Smooth muscle cell (in vitro differentiated cells): ENCODE results near the gene TAPT1. TPM values are rescaled to one million over a fixed set of nuclear protein-coding genes. Genes with fewer than 3 reads are reported as not detected.

ENCODE experiments used
- DNase-seq: peaks from one replicate; lab custom pipeline; 2025; ENCODE audit not compliant: unreplicated experiment; lab: John Stamatoyannopoulos, UW
- H2AFZ ChIP-seq: fragments of 200-600 bp; sonication (generic); 2 replicates; pipeline ENCODE4 v1.6.0; 2016; ENCODE audit warnings: antibody characterized with exemption, low read depth, mild to moderate bottlenecking
- H3F3A ChIP-seq: fragments of 200-600 bp; sonication (generic); 2 replicates; pipeline ENCODE4 v1.6.0; 2017; ENCODE audit warnings: antibody characterized with exemption, low read depth
- H3K27ac ChIP-seq: fragments of 200-600 bp; sonication (generic); 2 replicates; pipeline ENCODE4 v1.5.1; 2016; ENCODE audit warnings: low read depth, mild to moderate bottlenecking
- H3K27me3 ChIP-seq: fragments of 200-600 bp; sonication (generic); 2 replicates; pipeline ENCODE4 v1.6.1; 2016; ENCODE audit warnings: low read depth, mild to moderate bottlenecking
- H3K36me3 ChIP-seq: fragments of 200-600 bp; sonication (generic); 2 replicates; pipeline ENCODE4 v1.5.1; 2016; ENCODE audit warnings: low read depth
- H3K4me1 ChIP-seq: fragments of 200-600 bp; sonication (generic); 2 replicates; pipeline ENCODE4 v1.5.1; 2016; ENCODE audit warnings: low read depth
- H3K4me2 ChIP-seq: fragments of 200-600 bp; sonication (generic); 2 replicates; pipeline ENCODE4 v1.6.0; 2016; ENCODE audit warnings: mild to moderate bottlenecking
- H3K4me3 ChIP-seq: fragments of 200-600 bp; sonication (generic); 2 replicates; pipeline ENCODE4 v1.5.1; 2016; ENCODE audit warnings: mild to moderate bottlenecking
- H3K79me2 ChIP-seq: fragments of 200-600 bp; sonication (generic); 2 replicates; pipeline ENCODE4 v1.6.0; 2016; ENCODE audit warnings: low read depth, mild to moderate bottlenecking
- H3K9ac ChIP-seq: fragments of 200-600 bp; sonication (generic); 2 replicates; pipeline ENCODE4 v1.6.0; 2016; ENCODE audit warnings: low read depth
- H3K9me3 ChIP-seq: fragments of 200-600 bp; sonication (generic); replicated peaks from 2 replicates; pipeline ENCODE4 v1.5.1; 2016; ENCODE audit warnings: low read depth
- H4K20me1 ChIP-seq: fragments of 200-600 bp; sonication (generic); 2 replicates; pipeline ENCODE4 v1.6.0; 2016; ENCODE audit warnings: low read depth
- WGBS: methylation state at CpG from one replicate; pipeline ENCODE4 v1.1.7; 2016; ENCODE audit warnings: low lambda C conversion rate; 5-methylcytosine and 5-hydroxymethylcytosine counted together
- polyA plus RNA-seq: library from polyadenylated mRNA; unstranded; fragments of >200 nt; fragmentation: Nextera tagmentation; extraction: Ambion mirVana; gene quantifications from 2 replicates; pipeline ENCODE4 v1.2.1, GENCODE V29; 2016
- total RNA-seq: library from RNA; depleted of rRNA; stranded (reverse); fragments of >200 nt; gene quantifications from 2 replicates; pipeline ENCODE4 v1.2.3, GENCODE V29; 2014
- TF ChIP-seq, protein P1 (sequence below): fragments of 200-600 bp; sonication (generic); IDR thresholded peaks from 2 replicates; pipeline ENCODE4 v1.5.1; 2017; ENCODE audit warnings: borderline replicate concordance, mild to moderate bottlenecking, antibody characterized with exemption; ENCODE audit not compliant: insufficient read depth, poor library complexity, severe bottlenecking

TAPT1 gene
- total and polyA plus RNA-seq, 2 experiments from 2014 or later, result 7.9 to 12.9 TPM

DNA sequence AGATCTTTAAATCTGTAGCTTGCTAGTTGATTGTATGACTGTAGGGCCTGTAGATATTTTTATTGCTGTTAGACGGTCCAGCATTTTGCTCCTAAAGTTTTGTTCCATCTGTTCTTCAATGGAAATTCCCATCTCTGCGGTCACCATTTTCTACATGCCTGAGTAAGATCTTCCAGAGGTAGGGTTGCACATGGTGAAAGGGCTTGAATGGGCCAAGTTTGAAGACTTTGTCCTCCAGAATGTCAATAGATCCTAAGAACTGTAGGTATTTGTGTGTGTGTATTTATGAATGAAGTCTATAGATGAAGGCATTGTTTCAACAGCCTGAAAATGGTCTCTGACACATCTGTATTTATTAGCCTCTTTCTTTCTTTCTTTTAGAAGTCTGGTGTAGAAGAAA lies 22.3 kb upstream of the TAPT1 start:
- H4K20me1 ChIP-seq, result no peaks in the 10 kb centered on the region
- no peak overlapping the region for H3K4me3 ChIP-seq
- H3K79me2 ChIP-seq, result no peaks in the 10 kb centered on the region
- H3K9me3 ChIP-seq, result no peaks in the 10 kb centered on the region
- 98% methylated on average over 2 of the region's 2 CpGs for WGBS
- no peak for DNase-seq
- no peaks in the 10 kb centered on the region for H3F3A ChIP-seq
- no peaks in the 10 kb centered on the region for H3K4me1 ChIP-seq
- no peak overlapping the region for H3K27ac ChIP-seq
- no peak overlapping the region for H3K9ac ChIP-seq
- H2AFZ ChIP-seq, result no peak overlapping the region
- H3K27me3 ChIP-seq, result no peaks in the 10 kb centered on the region
- no peak overlapping the region for H3K4me2 ChIP-seq
- H3K36me3 ChIP-seq, result no peaks in the 10 kb centered on the region
- TF ChIP-seq, protein P1, sequence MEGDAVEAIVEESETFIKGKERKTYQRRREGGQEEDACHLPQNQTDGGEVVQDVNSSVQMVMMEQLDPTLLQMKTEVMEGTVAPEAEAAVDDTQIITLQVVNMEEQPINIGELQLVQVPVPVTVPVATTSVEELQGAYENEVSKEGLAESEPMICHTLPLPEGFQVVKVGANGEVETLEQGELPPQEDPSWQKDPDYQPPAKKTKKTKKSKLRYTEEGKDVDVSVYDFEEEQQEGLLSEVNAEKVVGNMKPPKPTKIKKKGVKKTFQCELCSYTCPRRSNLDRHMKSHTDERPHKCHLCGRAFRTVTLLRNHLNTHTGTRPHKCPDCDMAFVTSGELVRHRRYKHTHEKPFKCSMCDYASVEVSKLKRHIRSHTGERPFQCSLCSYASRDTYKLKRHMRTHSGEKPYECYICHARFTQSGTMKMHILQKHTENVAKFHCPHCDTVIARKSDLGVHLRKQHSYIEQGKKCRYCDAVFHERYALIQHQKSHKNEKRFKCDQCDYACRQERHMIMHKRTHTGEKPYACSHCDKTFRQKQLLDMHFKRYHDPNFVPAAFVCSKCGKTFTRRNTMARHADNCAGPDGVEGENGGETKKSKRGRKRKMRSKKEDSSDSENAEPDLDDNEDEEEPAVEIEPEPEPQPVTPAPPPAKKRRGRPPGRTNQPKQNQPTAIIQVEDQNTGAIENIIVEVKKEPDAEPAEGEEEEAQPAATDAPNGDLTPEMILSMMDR, result no peak

DNA sequence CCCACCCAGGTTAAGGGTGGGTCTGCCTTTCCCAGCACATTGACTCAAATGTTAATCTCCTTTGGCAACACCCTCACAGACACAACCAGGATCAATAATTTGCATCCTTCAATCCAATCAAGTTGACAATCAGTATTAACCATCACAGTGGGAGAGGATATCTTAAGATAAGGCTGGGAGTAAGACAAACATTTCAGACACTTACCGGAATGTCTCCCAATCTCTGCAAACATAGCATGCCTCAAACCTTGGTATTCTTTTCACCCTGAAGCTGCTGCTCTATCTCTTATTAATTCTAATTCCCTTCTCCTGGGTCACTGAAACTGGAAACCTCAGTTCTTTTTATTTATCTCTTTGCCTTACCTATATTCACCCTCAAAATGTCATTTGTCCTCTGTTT lies 19.0 kb upstream of the TAPT1 start:
- H3K27me3 ChIP-seq, result no peaks in the 10 kb centered on the region
- no peaks in the 10 kb centered on the region for H3F3A ChIP-seq
- no peaks in the 10 kb centered on the region for H3K9me3 ChIP-seq
- no peak overlapping the region for H2AFZ ChIP-seq
- TF ChIP-seq, protein P1, result no peak
- no peak overlapping the region for H3K4me2 ChIP-seq
- no peaks in the 10 kb centered on the region for H3K36me3 ChIP-seq
- no peaks in the 10 kb centered on the region for H3K4me1 ChIP-seq
- H3K27ac ChIP-seq, result no peak overlapping the region
- H3K4me3 ChIP-seq, result no peak overlapping the region
- H3K79me2 ChIP-seq, result no peaks in the 10 kb centered on the region
- no peaks in the 10 kb centered on the region for H4K20me1 ChIP-seq
- no peak overlapping the region for H3K9ac ChIP-seq
- DNase-seq, result no peak
- WGBS, result 83% methylated on average over 1 of the region's 1 CpG

DNA sequence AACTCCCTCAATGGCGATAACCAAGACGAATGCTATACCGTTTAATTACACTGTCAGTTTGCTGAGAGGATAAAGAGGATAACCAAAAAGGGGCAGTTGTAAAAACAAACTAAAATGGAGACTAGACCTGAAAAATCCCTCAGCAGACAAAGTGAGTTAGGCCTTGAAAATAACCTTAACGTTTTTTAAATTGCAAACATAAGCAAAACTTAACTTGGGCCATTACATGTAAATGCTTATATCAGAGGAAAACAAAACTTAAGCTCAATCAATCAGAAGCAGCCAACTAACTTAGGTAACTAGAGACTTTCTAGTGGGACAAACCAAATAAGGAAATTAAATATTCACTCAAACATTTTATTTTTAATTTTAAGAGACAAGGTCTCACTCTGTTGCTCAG lies 17.0 kb upstream of the TAPT1 start:
- H3K4me3 ChIP-seq, result no peak overlapping the region
- no peak for DNase-seq
- H3K9me3 ChIP-seq, result no peaks in the 10 kb centered on the region
- no peak overlapping the region for H3K9ac ChIP-seq
- TF ChIP-seq, protein P1, result no peak
- H3K4me1 ChIP-seq, result no peaks in the 10 kb centered on the region
- no peaks in the 10 kb centered on the region for H3F3A ChIP-seq
- no peak overlapping the region for H3K27ac ChIP-seq
- H3K27me3 ChIP-seq, result no peaks in the 10 kb centered on the region
- no peak overlapping the region for H3K4me2 ChIP-seq
- H4K20me1 ChIP-seq, result no peaks in the 10 kb centered on the region
- H3K79me2 ChIP-seq, result no peaks in the 10 kb centered on the region
- H3K36me3 ChIP-seq, result no peaks in the 10 kb centered on the region
- H2AFZ ChIP-seq, result no peak overlapping the region
- WGBS, result 97% methylated on average over 4 of the region's 4 CpGs

DNA sequence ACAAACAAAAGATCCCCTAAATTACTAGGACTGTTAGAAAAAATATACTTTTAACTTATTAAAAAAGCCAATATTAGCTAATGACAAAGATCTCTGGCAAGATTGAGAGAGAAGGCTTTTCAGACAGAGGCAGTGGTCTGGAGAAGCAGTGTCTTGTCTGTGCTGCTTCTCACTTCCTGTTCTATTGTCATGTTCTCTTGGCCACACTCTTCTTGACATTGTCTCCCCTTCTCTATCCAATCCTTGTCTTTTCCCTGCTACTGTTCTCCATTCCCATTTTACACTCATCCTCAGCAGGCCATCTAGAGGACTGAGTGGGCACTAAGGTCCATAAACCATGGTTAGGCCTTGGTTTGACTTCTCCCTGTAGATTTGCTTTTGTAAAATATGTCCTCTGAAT lies 14.0 kb upstream of the TAPT1 start:
- no peak for DNase-seq

More for the DNA sequence above, 14.0 kb upstream of the TAPT1 start:
- Histone ChIP-seq H3K4me2 (no peak overlapping the region), H3K9ac (no peak overlapping the region), H3K4me3 (no peak overlapping the region), H2AFZ (no peak overlapping the region), H4K20me1 (no peaks in the 10 kb centered on the region), H3K4me1 (no peaks in the 10 kb centered on the region), H3K79me2 (no peaks in the 10 kb centered on the region), H3K9me3 (no peaks in the 10 kb centered on the region), H3K27me3 (no peaks in the 10 kb centered on the region), H3K36me3 (no peaks in the 10 kb centered on the region), H3F3A (no peaks in the 10 kb centered on the region), H3K27ac (no peak overlapping the region)
- TF ChIP-seq, protein P1, result no peak
